ENCODE results near the gene TRAPPC3. TPM values are rescaled to one million over a fixed set of nuclear protein-coding genes. Genes with fewer than 3 reads are reported as not detected.

The TRAPPC3 gene
- total RNA-seq, 1 experiment from 2014 or later: 64.6 TPM

DNA sequence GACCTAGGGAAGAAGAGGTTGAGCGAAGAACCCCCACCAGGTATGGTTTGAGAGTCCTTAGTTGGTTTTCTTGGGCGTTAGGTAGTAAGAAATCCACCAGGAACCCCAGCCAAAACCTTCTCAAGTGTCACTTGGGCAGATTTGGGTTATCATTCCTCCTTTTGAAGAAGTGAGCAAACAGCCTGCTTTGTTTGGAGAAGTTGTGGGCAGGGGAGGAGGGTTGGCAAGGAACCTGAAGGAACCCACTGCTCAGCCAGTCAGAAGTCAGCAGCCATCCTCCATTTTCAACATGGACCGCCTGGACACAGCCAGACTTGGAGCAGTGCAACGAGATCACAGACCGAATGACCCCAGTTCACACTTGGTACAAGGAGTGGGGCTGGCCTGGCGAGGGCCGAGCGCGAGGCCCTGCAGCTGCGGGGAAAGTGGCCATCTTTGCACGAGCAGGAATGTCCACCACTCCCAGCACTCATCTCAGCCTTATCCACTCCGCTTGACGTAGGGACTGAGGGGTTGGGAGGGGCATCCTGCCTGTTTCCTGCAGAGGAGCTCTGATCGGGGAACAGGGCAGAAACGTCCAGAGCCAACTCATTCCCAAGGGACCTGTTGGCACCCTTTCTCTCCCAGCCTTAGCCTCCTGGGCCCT lies 53.4 kb downstream of the TRAPPC3 start:
- intact Hi-C loops (cut with micrococcal nuclease): loop anchor here (5.0 kb wide), 1 partner anchor 271 kb away; no protein-coding TSS in a partner anchor

More for the DNA sequence above, 53.4 kb downstream of the TRAPPC3 start:
- TF ChIP-seq ELF1 (IDR thresholded peaks at IDR 0.05; ENCODE audit: borderline replicate concordance, low read depth) (no peak), CEBPB (IDR thresholded peaks at IDR 0.05; ENCODE audit: low read depth) (no peak), EGR1 (IDR thresholded peaks at IDR 0.05; ENCODE audit: low read depth) (no peak), SIN3A (IDR thresholded peaks at IDR 0.05; ENCODE audit: low read depth) (no peak), ZFX (IDR thresholded peaks at IDR 0.05) (no peak), EZH2 (IDR thresholded peaks at IDR 0.05) (no peak), SRF (IDR thresholded peaks at IDR 0.05; ENCODE audit: low read depth) (no peak), POLR2AphosphoS5 (IDR thresholded peaks at IDR 0.05; ENCODE audit: low read depth, low read length) (no peak), ZNF274 (IDR thresholded peaks at IDR 0.05; ENCODE audit: low read depth, low read length) (no peak), TCF7L2 (IDR thresholded peaks at IDR 0.05; ENCODE audit: borderline replicate concordance, extremely low read depth, insufficient read depth, insufficient read length) (no peak)
- TF ChIP-seq, protein P1, sequence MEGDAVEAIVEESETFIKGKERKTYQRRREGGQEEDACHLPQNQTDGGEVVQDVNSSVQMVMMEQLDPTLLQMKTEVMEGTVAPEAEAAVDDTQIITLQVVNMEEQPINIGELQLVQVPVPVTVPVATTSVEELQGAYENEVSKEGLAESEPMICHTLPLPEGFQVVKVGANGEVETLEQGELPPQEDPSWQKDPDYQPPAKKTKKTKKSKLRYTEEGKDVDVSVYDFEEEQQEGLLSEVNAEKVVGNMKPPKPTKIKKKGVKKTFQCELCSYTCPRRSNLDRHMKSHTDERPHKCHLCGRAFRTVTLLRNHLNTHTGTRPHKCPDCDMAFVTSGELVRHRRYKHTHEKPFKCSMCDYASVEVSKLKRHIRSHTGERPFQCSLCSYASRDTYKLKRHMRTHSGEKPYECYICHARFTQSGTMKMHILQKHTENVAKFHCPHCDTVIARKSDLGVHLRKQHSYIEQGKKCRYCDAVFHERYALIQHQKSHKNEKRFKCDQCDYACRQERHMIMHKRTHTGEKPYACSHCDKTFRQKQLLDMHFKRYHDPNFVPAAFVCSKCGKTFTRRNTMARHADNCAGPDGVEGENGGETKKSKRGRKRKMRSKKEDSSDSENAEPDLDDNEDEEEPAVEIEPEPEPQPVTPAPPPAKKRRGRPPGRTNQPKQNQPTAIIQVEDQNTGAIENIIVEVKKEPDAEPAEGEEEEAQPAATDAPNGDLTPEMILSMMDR (IDR thresholded peaks at IDR 0.05 in 2 of 3, conservative IDR thresholded peaks at IDR 0.05 in 1 of 3; ENCODE audit: borderline replicate concordance in 1 of 3, insufficient read depth in 1 of 3, low read depth in 2 of 3, low read length in 2 of 3): no peak
- TF ChIP-seq, protein P2, sequence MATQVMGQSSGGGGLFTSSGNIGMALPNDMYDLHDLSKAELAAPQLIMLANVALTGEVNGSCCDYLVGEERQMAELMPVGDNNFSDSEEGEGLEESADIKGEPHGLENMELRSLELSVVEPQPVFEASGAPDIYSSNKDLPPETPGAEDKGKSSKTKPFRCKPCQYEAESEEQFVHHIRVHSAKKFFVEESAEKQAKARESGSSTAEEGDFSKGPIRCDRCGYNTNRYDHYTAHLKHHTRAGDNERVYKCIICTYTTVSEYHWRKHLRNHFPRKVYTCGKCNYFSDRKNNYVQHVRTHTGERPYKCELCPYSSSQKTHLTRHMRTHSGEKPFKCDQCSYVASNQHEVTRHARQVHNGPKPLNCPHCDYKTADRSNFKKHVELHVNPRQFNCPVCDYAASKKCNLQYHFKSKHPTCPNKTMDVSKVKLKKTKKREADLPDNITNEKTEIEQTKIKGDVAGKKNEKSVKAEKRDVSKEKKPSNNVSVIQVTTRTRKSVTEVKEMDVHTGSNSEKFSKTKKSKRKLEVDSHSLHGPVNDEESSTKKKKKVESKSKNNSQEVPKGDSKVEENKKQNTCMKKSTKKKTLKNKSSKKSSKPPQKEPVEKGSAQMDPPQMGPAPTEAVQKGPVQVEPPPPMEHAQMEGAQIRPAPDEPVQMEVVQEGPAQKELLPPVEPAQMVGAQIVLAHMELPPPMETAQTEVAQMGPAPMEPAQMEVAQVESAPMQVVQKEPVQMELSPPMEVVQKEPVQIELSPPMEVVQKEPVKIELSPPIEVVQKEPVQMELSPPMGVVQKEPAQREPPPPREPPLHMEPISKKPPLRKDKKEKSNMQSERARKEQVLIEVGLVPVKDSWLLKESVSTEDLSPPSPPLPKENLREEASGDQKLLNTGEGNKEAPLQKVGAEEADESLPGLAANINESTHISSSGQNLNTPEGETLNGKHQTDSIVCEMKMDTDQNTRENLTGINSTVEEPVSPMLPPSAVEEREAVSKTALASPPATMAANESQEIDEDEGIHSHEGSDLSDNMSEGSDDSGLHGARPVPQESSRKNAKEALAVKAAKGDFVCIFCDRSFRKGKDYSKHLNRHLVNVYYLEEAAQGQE (IDR thresholded peaks at IDR 0.05; ENCODE audit: low read depth): no peak
- TF ChIP-seq, protein P3, sequence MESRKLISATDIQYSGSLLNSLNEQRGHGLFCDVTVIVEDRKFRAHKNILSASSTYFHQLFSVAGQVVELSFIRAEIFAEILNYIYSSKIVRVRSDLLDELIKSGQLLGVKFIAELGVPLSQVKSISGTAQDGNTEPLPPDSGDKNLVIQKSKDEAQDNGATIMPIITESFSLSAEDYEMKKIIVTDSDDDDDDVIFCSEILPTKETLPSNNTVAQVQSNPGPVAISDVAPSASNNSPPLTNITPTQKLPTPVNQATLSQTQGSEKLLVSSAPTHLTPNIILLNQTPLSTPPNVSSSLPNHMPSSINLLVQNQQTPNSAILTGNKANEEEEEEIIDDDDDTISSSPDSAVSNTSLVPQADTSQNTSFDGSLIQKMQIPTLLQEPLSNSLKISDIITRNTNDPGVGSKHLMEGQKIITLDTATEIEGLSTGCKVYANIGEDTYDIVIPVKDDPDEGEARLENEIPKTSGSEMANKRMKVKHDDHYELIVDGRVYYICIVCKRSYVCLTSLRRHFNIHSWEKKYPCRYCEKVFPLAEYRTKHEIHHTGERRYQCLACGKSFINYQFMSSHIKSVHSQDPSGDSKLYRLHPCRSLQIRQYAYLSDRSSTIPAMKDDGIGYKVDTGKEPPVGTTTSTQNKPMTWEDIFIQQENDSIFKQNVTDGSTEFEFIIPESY (IDR thresholded peaks at IDR 0.05; ENCODE audit: extremely low read depth, insufficient replicate concordance, low read length): no peak
- TF ChIP-seq, protein P4, sequence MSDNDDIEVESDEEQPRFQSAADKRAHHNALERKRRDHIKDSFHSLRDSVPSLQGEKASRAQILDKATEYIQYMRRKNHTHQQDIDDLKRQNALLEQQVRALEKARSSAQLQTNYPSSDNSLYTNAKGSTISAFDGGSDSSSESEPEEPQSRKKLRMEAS (IDR thresholded peaks at IDR 0.05): no peak
- ATAC-seq (no peak), DNase-seq (ENCODE audit: low read depth, low spot score) (no peak)
- Histone ChIP-seq H3K4me1 (ENCODE audit: control insufficient read depth in 1 of 2, insufficient read depth in 2 of 2, low read length in 2 of 2) (peaks cover 0 to 22% of the 10 kb centered on the region in 2 experiments; a peak in 2 of 4 replicates), H3K36me3 (ENCODE audit: control insufficient read depth in 1 of 2, insufficient read depth in 2 of 2, low read length in 2 of 2) (peaks cover 26 to 31% of the 10 kb centered on the region in 2 experiments; a peak in 3 of 4 replicates), H4K20me1 (ENCODE audit: insufficient read depth) (no peaks in the 10 kb centered on the region), H3K27me3 (ENCODE audit: insufficient read depth, low read length) (no peaks in the 10 kb centered on the region), H3K4me2 (ENCODE audit: low read length) (no peak overlapping the region), H3K9me3 (ENCODE audit: control insufficient read depth in 1 of 2, insufficient read depth in 1 of 2, low read depth in 1 of 2, low read length in 2 of 2) (no peaks in the 10 kb centered on the region), H3K79me2 (ENCODE audit: insufficient read depth, low read length) (peaks cover 7% of the 10 kb centered on the region; the same call in 1 of the 2 replicates), H3K4me3 (replicated peaks in 1 of 2; ENCODE audit: low read depth in 1 of 2, low read length in 2 of 2) (no peak overlapping the region), H2AFZ (ENCODE audit: low read depth, low read length, poor library complexity, severe bottlenecking) (no peak overlapping the region), H3K9ac (ENCODE audit: low read length) (no peak overlapping the region), H3K27ac (ENCODE audit: low read depth, low read length) (no peak overlapping the region), H3K9me2 (ENCODE audit: insufficient read depth) (no peaks in the 10 kb centered on the region)
- POLR2A ChIA-PET: no interaction called here
- RAD21 ChIA-PET (ENCODE audit: low non-redundant PET in 1 of 2, low total read pairs in 2 of 2, uncharacterized antibody in 2 of 2, unreplicated experiment in 2 of 2): interaction anchor here in 1 of 2 experiments (1.1 kb wide), 1 partner anchor 54 kb away, joined by 5 read pairs; the partner anchor contains the start of gene TRAPPC3
- no TSS peak for BruUV-seq (replicated peaks)
- CTCF ChIA-PET: interaction anchor here (1.2 to 3.9 kb wide), 2 partner anchors 33 to 39 kb away, joined by 3 to 31 read pairs; no protein-coding TSS in a partner anchor
